GM18511 (cell line): ENCODE results near the gene PACRG.

Experiments used
- ATAC-seq: cut with Tn5 transposase; IDR thresholded peaks from one replicate; pipeline ENCODE4 v1.9.1; 2021; ENCODE audit warnings: mild to moderate bottlenecking, moderate library complexity; ENCODE audit not compliant: unreplicated experiment

The PACRG gene

DNA sequence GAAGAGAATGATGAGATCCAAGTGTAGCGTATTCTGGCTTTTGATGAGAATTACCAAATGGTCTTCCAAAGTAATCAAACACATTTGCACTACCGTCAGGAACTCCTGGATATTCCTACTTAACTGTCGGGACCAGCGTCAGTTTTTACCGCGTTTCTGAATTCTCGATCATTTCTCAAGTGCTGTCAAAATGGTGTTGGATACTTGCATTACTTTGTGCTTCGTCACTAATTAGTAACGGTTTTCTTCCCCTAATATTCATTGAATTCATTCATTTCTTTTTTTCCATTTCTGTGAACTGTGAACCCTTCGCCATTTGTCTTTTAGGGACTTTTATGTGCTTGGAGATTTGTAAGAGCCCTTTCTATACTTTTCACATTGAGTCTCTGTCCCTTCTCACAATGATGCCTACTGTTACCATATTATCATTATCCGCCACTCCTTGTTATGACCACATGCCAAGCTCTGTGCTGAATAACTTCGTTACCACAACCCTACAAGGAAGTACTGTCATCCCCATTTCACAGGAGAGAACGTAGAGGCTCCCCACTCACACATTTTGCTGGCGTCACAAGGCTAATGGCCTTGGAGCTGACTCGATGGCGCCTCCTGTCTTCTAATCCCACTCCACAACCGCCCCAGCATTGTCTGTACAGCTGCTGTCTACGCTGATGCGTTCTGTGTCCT lies 612.6 kb downstream of the PACRG start:
- ATAC-seq: no peak

DNA sequence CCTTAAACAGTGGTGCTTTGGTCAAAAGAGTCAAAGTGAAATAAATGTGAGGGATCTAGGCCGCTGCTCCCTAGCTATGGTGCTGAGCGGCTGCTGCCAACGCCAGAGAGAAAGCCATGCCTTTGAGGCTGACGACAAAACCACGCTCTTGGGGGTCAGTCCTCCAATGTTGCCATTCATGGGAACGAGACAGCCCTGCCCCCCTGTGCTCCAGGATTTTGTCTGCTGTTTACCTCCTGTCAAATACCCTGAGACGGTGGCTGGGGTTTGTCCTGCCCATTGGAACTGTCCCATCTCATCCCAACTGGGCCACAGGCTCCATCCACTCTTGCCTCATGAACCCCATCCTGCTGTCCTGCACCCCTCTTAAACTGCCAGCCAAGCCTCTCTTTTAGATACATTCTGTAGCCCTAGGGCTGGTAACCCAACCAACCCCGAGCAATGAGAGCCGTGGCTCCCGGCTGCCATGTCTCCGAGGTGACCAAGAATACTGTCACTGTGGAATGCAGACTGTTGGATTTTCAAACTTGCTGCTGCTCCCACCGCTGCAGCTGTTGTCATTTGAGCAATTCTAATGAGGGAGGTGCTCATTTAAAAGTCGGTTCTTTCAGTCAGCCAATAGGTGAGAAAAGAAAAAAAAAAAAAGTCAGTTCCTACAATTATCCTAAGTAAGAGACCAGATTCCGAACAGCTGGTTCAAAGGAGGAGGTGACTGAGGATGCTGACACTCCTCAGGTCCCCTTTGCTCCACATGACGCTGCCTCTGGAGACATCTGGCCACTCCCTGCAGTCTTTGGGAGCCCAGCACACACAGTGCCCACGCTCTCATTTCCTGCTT lies 613.7 kb downstream of the PACRG start:
- no peak for ATAC-seq

DNA sequence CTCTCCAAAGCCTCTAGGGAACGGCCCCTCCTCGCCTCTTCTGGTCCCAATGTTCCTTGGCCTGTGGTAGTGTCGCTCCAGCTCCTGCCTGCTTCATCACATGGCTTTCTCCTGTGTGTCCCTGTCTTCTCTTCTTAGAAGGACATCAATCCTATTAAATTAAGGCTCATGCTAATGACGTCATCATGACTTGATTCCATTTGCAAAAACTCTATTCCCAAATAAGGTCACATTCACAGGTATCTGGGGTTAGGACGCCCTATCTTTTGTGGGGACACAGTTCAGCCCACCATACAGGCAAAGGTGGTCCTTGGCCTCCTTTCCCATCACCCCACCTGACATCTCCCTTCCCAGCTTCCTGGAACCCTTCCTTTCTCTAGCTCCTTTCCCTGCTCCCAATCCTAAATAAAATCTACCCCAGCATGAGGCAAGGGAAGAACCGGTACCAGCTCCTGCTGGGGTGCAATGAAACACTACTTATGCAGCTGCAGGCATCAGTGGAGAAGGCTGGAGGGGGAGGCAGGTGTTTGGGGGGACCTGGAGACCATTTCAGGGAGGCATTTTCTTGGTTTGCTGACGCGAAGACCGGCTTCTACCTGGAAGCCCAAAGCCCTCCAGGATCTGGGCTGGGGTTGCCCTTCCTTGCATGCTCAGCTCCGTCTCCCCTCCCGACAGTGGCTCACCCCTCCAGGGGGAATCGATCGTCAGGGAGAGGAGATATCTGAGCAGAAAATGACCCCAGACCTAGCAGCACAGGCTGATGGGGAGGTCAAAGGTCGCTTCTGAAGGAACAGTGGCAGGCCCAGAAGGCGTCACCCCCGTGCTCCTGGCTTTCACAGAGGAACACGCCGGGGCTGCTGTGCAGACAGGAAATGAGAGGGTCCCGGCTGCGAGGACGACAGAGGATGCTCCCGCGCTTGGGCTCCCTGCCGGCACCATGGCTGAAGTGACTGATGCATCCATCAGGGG lies 615.1 kb downstream of the PACRG start:
- no peak for ATAC-seq

DNA sequence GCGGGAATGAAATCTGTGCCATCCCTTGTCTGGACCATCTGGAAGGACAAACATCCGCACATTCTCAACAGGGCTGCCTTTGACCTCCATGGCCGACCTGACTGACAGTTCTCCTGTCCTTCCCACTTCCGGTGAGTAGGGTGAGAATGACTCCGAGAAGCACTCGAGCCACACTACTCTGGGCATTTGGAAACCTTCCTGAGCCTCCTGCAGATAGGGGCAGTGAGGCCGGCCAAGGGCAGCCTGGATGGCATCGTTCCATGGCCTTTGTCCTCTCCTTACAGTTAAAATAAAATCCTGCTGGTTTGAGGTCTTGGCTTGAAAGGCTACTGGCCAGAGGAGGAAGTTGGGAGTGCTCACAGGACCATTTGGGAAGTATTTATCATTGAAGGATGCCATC lies 615.8 kb downstream of the PACRG start:
- no peak for ATAC-seq

DNA sequence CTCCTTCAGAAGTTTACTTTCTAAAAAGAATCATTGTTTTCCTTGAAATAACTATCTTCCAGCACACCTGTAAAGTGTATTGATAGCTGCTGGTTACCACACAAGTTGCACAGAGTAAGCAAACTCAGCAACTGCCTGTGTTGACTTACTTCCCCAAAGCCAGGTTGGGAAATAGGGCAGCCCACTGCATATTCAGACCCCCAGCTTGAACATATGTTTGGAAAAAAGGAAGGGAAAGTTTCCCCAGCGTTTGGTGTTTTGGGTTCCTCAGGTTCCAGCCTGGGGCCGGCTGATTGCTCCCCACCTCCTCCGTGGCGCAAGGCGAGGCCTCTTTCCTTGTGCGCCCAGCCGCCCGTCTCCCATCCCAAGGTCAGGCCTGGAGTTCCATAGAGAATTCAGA lies 616.6 kb downstream of the PACRG start:
- ATAC-seq: no peak

DNA sequence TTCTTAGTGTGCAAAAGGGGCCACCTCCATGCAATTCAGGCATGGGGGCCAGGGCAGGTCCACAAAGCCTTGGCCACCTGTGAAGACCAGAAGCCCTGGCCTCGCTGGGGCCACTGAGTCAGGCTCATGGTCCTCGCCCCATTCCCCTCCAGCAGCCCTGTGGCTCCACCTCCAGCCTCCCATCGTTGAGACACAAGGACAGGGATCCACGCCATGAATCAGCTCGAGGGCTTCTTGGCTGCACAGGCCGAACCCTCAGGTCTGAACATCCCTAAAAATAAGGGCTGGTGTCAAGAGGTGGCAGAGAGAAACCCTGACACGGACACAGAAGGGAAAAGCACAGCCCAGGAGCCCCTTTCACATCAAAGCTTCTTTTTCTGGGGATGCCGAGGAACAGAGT lies 618.2 kb downstream of the PACRG start:
- ATAC-seq: no peak

DNA sequence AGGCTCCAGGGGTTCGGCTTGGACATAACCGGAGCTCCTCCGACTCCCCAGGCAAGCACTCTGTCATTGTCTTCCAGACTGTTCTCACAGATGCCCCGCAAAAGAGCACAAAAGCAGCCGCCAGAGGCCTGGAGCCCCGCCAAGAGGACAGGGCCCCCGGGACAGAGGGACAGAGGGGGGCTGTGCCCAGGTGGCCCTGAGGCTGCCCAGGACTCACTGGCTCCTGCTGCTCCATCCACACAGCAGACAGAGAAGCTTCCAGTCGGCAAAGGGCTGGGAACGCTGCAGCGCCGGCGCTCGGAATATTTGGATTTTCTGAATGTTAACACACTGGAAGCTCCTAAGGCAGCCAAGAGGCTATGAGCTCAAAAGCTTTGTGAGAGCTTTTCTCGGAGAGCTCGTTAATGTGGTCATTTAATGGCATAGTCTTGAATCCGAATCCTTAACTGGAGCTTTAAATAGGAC lies 618.8 kb downstream of the PACRG start:
- ATAC-seq: no peak

DNA sequence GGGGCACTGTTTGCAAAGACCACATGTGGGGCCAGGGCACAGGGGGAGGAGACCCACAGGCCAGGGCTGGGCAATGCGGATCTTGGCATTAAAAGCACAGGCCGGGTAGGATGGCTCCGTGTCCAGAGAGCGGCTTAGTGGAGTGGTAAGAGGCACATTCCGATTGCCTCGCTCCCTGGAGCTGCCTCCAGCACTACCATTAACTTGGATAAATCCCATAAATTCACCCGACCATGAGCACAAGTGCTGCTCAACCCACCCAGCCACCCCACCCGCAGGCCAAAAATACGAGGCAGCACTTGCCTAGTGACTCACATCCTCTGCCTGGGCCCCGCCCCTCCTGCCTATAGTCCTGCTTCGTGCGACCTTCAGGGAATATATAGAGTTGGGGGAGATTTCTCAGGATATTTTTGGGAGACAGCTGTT lies 619.3 kb downstream of the PACRG start:
- no peak for ATAC-seq

DNA sequence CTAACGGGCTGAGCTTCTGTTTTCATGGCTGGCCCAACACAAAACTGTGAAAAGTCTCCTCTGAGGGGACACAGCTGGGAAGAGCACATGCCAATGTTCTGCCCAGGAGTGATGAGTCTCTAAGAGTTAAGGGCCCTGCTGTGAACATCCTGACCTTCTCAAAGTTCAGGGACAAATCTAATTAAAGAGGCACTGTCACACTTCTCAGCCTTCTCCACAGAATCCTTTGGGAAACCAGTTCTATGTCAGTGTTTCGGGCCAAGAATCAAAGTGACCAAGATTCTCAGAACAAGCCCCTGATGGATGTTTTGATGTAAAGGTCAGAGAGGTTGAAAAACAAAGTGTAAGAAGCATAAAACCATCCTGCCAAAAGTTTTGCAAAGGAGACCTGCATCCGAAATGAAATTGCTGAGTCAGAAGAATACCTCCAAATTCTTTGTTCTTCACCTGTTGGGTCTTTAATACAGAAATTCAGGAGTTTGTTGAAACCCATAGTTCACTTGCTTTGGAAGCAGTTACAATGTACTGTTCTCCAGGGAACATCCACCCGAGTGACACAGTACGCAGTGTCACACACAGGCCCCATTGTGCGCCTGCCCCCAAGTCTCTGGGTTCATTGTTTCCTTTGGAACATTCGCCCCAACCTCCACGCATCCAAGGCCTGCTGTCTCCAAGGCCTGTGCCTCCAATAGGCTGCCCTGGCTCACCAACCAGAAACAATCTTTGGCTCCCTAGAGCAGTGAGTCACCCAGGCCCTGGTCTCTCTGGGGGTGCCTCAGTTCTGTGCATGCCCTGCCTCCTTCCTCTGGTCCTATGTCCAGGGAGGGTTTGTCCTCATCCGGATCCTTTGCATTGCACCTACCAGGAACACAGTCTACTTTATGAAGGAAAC lies 621.3 kb downstream of the PACRG start:
- no peak for ATAC-seq

DNA sequence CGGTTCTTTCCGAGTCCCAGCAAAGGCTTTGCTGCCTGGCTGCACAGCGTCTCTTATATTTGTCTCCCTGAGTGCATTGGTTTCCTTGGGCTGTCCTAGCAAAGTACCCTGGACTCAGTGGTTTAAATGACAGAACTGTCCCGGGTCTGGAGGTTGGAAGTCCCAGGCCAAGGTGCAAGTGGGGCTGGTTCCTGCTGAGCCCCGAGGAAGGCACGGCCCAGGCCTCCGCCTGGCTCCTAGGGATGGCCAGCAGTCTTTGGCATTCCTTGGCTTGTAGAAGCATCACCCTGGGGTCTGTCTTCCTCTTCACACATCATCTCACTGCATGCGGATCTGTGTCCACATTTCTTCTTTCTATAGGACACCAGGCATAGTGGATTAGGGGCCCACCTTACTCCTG lies 621.9 kb downstream of the PACRG start:
- no peak for ATAC-seq

DNA sequence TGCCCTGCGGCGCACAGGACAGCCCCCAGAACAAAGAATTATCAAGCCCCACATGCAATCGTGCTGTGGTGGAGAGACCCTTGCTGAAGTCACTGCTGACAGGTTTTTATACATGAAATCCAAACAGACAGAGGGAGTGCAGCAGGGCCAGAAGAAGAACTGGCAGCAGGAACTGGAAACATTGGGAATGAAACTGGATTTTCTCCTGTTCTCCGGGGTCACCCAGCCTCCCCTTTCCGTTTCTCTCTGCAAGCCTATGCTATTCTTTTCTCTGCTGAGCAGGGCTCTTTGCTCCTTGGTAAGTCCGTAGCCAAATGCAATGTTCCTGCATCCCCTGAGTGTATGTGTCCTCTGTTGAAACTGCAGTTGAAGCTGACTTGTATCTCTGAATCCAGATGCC lies 623.2 kb downstream of the PACRG start:
- no peak for ATAC-seq

DNA sequence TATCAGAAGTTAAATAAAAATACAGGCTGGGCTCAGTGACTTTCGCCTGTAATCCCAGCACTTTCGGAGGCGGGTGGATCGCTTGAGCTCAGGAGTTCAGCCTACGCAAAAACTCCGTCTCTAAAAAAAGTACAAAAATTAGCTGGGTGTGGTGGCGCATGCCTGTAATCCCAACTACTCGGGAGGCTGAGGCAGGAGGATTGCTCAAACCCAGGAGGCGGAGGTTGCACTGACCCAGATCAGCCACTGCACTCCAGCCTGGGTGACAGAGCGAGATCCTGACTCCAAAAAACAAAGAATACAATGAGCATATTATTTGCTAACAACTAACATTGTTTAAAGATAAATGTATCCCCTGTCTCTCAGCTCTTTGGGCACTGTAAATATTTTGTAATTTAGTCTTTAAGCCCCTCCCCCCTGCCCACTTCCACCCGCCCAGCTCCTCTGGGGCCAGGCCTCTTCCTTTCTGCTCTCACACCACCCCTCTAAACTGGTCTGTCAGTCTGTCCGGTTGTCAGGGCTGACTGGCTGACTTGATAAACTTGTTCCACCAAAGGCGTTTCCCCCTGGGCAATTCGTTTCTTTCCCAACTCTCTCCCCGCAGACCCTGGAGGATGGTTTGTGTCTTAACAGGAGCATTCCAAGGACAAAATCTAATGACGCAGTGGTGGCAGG lies 624.4 kb downstream of the PACRG start:
- ATAC-seq: no peak

DNA sequence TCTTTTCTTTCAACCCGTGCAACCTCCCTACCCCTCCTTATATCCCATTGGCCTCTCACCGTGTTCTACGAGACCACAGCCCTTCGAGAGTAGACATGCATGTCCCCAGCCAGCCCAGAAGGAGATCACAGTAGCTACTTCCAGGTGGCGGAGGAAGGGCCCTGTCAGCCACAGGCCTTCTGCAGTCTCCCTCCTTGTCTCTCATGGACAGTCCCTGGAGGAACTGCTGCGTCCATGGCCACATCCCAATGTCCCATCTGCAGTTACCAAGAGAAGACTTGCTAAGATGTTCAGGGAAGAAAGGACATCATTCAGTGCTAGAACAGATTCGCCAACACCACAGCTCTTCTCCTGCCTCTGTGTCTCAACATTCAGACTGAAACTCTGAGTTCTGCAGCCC lies 625.2 kb downstream of the PACRG start:
- ATAC-seq: no peak

DNA sequence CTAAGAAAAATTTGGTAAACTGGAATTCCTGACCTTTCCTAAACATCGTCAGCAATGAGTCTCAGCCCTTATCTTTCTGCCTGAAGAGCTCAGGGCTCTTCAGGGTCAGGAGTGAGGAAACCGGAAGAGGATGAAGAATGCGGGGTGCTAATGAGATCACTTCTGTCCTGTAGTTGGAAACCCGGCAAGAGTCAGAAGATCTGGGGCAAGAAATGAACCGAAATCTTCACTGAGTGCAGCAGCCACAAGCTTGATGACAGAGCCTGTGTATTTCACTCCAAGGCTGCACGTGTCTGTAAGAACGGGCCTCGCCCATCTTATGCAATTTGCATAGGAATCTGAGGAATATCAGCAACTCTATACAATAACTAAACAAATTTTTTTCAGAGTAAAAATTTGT lies 626.3 kb downstream of the PACRG start:
- no peak for ATAC-seq

DNA sequence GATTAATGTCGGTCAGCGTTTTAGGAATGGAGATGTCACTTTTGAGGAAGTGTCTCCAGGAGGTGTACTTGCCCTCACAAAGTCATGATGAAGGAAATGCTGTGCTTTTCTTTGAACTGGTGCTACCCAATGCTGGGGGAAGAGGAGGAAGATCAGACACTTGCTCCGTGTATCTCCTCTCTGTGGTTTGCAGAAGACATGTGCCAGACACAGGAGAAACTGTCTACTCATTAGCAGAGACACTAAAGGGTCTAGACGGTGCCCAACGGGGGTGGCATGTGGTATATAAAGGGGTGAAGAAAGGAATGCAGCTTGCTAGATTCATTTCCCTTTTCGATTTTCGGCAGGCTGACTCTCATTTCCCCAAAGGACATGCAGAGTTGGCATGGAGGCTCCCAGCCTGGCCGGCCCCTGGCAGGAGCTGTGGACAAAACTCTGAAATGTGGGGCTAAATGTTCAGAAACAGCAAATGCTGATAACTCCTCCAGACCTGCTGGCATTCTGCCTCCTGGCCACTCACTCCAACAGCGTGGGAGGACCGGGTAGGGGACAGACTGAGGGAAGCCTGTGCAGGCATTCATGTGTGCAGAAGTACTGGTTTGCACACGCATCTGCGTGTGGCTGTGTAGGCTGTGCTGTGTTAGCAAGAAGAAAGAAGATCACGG lies 627.1 kb downstream of the PACRG start:
- ATAC-seq: peak; percentile 84

DNA sequence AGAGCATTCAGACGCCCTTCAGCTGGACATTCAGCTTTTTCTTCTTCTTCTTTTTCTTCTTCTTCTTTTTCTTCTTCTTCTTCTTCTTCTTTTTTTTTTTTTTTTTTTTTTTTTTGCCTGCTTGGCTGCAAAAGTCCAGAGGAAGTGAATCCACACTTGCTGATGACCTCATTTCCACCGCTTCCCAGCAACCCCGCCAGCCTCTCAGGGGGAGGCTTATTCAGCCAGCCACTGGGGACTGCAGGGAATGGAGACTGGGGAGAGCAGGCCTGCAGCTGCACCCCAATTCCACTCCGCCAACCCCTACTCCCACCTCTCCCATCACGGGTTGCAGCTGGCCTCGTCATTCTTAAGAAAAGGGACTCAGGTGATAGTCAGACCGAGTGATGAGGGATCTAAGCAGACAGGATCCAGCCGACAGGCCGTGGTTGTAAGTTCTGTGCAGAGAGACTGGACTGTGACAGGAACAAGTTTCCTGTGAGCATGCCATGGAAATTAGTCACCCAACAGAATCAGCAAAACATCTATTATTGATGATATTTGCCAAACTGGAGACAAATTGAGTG lies 627.7 kb downstream of the PACRG start:
- ATAC-seq: peak; percentile 43

DNA sequence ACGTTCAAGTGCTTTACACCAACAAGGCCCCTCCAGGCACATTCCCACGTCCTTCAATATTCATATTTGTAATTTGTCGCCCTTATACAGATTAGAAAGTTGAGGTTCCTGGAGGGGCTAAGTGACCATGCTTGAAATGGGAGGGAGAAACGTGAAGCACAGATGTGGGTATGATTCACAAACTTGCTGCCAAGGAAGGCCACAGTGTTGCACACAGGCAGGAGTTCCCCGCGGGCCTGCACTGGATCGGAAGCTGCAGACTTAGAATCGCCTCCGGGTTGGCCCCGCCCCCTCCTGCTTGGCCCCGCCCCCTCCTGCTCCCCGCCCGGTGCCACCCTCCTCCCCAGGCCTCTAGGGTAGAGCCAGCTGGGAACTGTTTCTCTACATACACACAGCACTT lies 628.5 kb downstream of the PACRG start:
- no peak for ATAC-seq

DNA sequence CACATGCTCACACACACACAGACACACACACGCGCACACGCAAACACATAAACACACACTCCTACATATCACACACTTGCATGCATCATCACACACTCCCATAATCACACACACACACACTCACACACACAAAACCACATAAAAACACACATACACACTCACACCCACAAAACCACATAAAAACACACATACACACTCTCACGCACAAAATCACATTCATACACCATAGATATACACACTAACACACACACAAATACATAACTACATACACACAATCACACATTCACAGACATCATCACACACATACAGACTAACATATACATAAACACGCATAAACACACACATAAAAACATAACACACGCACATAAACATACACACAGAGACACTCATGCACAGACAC lies 629.0 kb downstream of the PACRG start:
- ATAC-seq: no peak

DNA sequence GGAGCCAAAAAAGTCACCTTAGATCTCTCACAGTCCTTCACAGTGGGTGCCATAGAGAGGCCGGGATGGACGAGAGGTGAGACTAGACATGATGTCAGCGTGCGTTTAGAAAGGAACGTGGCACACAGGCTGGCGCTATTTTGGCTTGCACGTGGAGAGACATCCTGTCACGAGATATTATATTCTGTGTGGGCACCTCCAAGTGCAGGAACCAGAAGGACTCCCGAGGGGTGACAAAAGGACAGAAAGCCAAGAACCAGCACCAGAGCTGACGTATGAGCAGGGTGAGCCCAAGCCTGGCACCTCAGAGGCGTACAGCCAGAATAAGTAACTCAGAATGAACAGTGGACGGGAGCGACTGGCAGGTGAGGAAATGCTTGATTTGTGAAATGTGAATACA lies 636.9 kb downstream of the PACRG start:
- ATAC-seq: no peak
